GM12878 (cell line): ENCODE measurements around the gene ZNF423. TPM values are rescaled to one million over a fixed set of nuclear protein-coding genes. Genes with fewer than 3 reads are reported as not detected.

Source experiments
- ATAC-seq: fragments of 200-7000 bp; cut with Tn5 transposase; 3 replicates; pipeline ENCODE4 v1.9.1; 2020; ENCODE audit warnings: mild to moderate bottlenecking, moderate library complexity
- BruUV-seq: library from RNA; stranded (reverse); fragments of 400-500 nt; replicated peaks from 2 replicates; lab custom pipeline; 2021; lab: Mats Ljungman, UMichigan
- CTCF ChIA-PET: fragments of 300-600 bp; sonication (Branson Sonifier 250); formaldehyde crosslinking; extraction: SDS; loops from one replicate; lab custom pipeline; 2021; ENCODE audit warnings: inconsistent platforms; lab: Yijun Ruan, JAX
- POLR2A ChIA-PET: fragments of 350-600 bp; formaldehyde crosslinking; extraction: SDS; loops from one replicate; lab custom pipeline; 2021; ENCODE audit warnings: inconsistent platforms; lab: Charles Lee
- RAD21 ChIA-PET: fragments of 300-600 bp; sonication (Branson Sonifier 250); formaldehyde crosslinking; loops from one replicate; lab custom pipeline; 2023; ENCODE audit warnings: antibody characterized with exemption; ENCODE audit not compliant: unreplicated experiment; lab: Charles Lee
- SMC1A ChIA-PET: fragments of 300-600 bp; sonication (Branson Sonifier 250); formaldehyde crosslinking; loops from one replicate; lab custom pipeline; 2023; ENCODE audit not compliant: unreplicated experiment, uncharacterized antibody; lab: Charles Lee
- DNase-seq: peaks from one replicate; pipeline ENCODE4 v3.0.0-alpha.2; 2011; ENCODE audit warnings: low read depth, low spot score
- FAIRE-seq: peaks from 3 replicates; lab custom pipeline; 2011; peaks lifted over from hg19 to GRCh38; lab: Jason Lieb, UNC
- H2AFZ ChIP-seq: 2 replicates; pipeline ENCODE4 v1.6.0; 2011; ENCODE audit warnings: low read depth, low read length, control low read depth; ENCODE audit not compliant: control insufficient read depth
- H3K27ac ChIP-seq: 2 replicates; pipeline ENCODE4 v1.5.1; 2011; ENCODE audit warnings: control low read depth; ENCODE audit not compliant: control insufficient read depth, insufficient read depth
- H3K27me3 ChIP-seq, 2 experiments: replicated peaks in 1 of 2; 2 replicates each; pipeline versions ENCODE4 v1.6.0 to v1.6.1; 2011; ENCODE audit warnings: low read length in 1 of 2; ENCODE audit not compliant: control insufficient read depth in 2 of 2, insufficient read depth in 2 of 2
- H3K36me3 ChIP-seq, 2 experiments: 2 replicates each; pipeline ENCODE4 v1.5.1; 2011; ENCODE audit warnings: low read length in 1 of 2; ENCODE audit not compliant: control insufficient read depth in 2 of 2, insufficient read depth in 2 of 2
- H3K4me1 ChIP-seq: 2 replicates; pipeline ENCODE4 v1.6.1; 2011; ENCODE audit warnings: mild to moderate bottlenecking, low read length, moderate library complexity, mixed read lengths; ENCODE audit not compliant: control insufficient read depth, insufficient read depth
- H3K4me2 ChIP-seq: 2 replicates; pipeline ENCODE4 v1.6.0; 2011; ENCODE audit warnings: control low read depth; ENCODE audit not compliant: control insufficient read depth, insufficient read depth
- H3K4me3 ChIP-seq: fragments of 200-600 bp; sonication (generic); 2 replicates; pipeline ENCODE4 v1.5.1; 2016
- H3K79me2 ChIP-seq: 2 replicates; pipeline ENCODE4 v1.6.0; 2011; ENCODE audit warnings: low read length; ENCODE audit not compliant: control insufficient read depth, insufficient read depth
- H3K9ac ChIP-seq: 2 replicates; pipeline ENCODE4 v1.8.0; 2011; ENCODE audit warnings: low read length, control low read depth, mixed read lengths; ENCODE audit not compliant: control insufficient read depth, insufficient read depth
- H3K9me3 ChIP-seq: replicated peaks from 3 replicates; pipeline ENCODE4 v1.5.1; 2011; ENCODE audit warnings: mild to moderate bottlenecking, low read length; ENCODE audit not compliant: control insufficient read depth, insufficient read depth
- H4K20me1 ChIP-seq: 2 replicates; pipeline ENCODE4 v1.6.0; 2011; ENCODE audit not compliant: control insufficient read depth, insufficient read depth
- CBX5 ChIP-seq: sonication (generic); IDR thresholded peaks from 2 replicates; pipeline ENCODE4 v1.6.1; 2016; ENCODE audit warnings: low read depth, moderate library complexity, mild to moderate bottlenecking, inconsistent platforms
- EP300 ChIP-seq, 2 experiments: fragments of 150-350 bp in 1 of 2; IDR thresholded peaks; 2 replicates each; pipeline ENCODE4 v1.6.1; 2011 to 2012; ENCODE audit warnings: low read depth in 2 of 2, low read length in 2 of 2, borderline replicate concordance in 1 of 2, improper control_type of control experiment in 1 of 2, inconsistent platforms in 1 of 2; ENCODE audit not compliant: control insufficient read depth in 1 of 2
- HCFC1 ChIP-seq: fragments of 150-350 bp; IDR thresholded peaks from 2 replicates; pipeline ENCODE4 v1.6.1; 2014; ENCODE audit warnings: low read length
- IRF3 ChIP-seq: fragments of 450-650 bp; IDR thresholded peaks from 2 replicates; pipeline ENCODE4 v1.6.1; 2014; ENCODE audit warnings: mild to moderate bottlenecking
- JUNB ChIP-seq: IDR thresholded peaks from 2 replicates; pipeline ENCODE4 v1.6.1; 2016; ENCODE audit warnings: antibody characterized with exemption, mild to moderate bottlenecking
- KDM1A ChIP-seq: fragments of 200-600 bp; sonication (generic); IDR thresholded peaks from 2 replicates; pipeline ENCODE4 v1.6.1; 2016; ENCODE audit warnings: borderline replicate concordance
- MAX ChIP-seq: IDR thresholded peaks from 2 replicates; pipeline ENCODE4 v1.6.1; 2012; ENCODE audit warnings: low read depth, low read length, improper control_type of control experiment
- NFIC ChIP-seq: IDR thresholded peaks from 2 replicates; pipeline ENCODE4 v1.6.1; 2012; ENCODE audit warnings: low read depth, mild to moderate bottlenecking, inconsistent platforms, low read length, moderate library complexity
- NFYA ChIP-seq: IDR thresholded peaks from 2 replicates; pipeline ENCODE4 v1.6.1; 2011; ENCODE audit warnings: low read depth, mild to moderate bottlenecking, low read length, improper control_type of control experiment, borderline replicate concordance
- RAD21 ChIP-seq: IDR thresholded peaks from 2 replicates; pipeline ENCODE4 v1.6.1; 2011; ENCODE audit warnings: mild to moderate bottlenecking, low read depth, low read length, moderate library complexity; ENCODE audit not compliant: insufficient read depth
- RELB ChIP-seq: fragments of 450-650 bp; IDR thresholded peaks from 2 replicates; pipeline ENCODE4 v1.6.1; 2017; ENCODE audit warnings: low read depth, mild to moderate bottlenecking, moderate library complexity
- SUPT20H ChIP-seq: IDR thresholded peaks from 2 replicates; pipeline ENCODE4 v1.6.1; 2011; ENCODE audit warnings: low read depth, mild to moderate bottlenecking, low read length, moderate library complexity, borderline replicate concordance; ENCODE audit not compliant: control insufficient read depth
- TAF1 ChIP-seq: IDR thresholded peaks from 2 replicates; pipeline ENCODE4 v1.6.1; 2011; ENCODE audit warnings: mild to moderate bottlenecking, low read depth, low read length, borderline replicate concordance
- YBX1 ChIP-seq: fragments of 450-650 bp; IDR thresholded peaks from 2 replicates; pipeline ENCODE4 v1.6.1; 2016; ENCODE audit warnings: antibody characterized with exemption
- YY1 ChIP-seq: IDR thresholded peaks from 2 replicates; pipeline ENCODE4 v1.6.1; 2011; ENCODE audit warnings: low read depth, mild to moderate bottlenecking, low read length
- ZBTB4 ChIP-seq: fragments of 450-650 bp; formaldehyde crosslinking; IDR thresholded peaks from 2 replicates; pipeline ENCODE4 v1.4.0; 2022; ENCODE audit warnings: mild to moderate bottlenecking, moderate library complexity
- ZNF207 ChIP-seq: fragments of 450-650 bp; IDR thresholded peaks from 2 replicates; pipeline ENCODE4 v1.6.1; 2014; ENCODE audit warnings: antibody characterized with exemption, mild to moderate bottlenecking, borderline replicate concordance
- ZNF217 ChIP-seq: fragments of 450-650 bp; IDR thresholded peaks from 2 replicates; pipeline ENCODE4 v1.6.1; 2017; ENCODE audit warnings: antibody characterized with exemption, mild to moderate bottlenecking
- ZSCAN29 ChIP-seq: fragments of 450-650 bp; IDR thresholded peaks from 2 replicates; pipeline ENCODE4 v1.6.1; 2017; ENCODE audit warnings: mild to moderate bottlenecking, moderate library complexity
- WGBS: methylation state at CpG from one replicate; pipeline ENCODE4 v1.1.6; 2016; ENCODE audit warnings: low lambda C conversion rate; ENCODE audit not compliant: insufficient replicate concordance, insufficient coverage; ENCODE audit errors: missing lambda C conversion rate; 5-methylcytosine and 5-hydroxymethylcytosine counted together
- in situ Hi-C: fragments of 300-500 bp; cut with MboI; formaldehyde crosslinking; loops from 9 replicates; pipeline ENCODE4 v1.14.3; 2018; ENCODE audit warnings: mixed read lengths
- intact Hi-C: fragments of 100-400 bp; cut with micrococcal nuclease; formaldehyde crosslinking; loops from one replicate; pipeline ENCODE4 v1.14.2; 2022; ENCODE audit not compliant: unreplicated experiment
- polyA plus RNA-seq, 11 experiments: library from polyadenylated mRNA; depleted of rRNA in 4 of 11; unstranded in 6 of 11; stranded (reverse) in 5 of 11; fragments of >200 nt; fragmentation: Nextera tagmentation in 4 of 11; fragmentation: Illumina TruSeq in 1 of 11; extraction: Ambion mirVana in 4 of 11; extraction: Trizol in 1 of 11; gene quantifications; 1 replicate in 1 of 11; 2 replicates in 10 of 11; pipeline versions ENCODE4 v1.2.1 to v1.2.3, GENCODE V29; 2011 to 2016; ENCODE audit warnings: inconsistent platforms in 2 of 11, missing spikeins in 2 of 11, low read depth in 1 of 11
- total RNA-seq, 4 experiments: library from RNA; depleted of rRNA in 3 of 4; stranded (reverse); fragments of >200 nt in 3 of 4; fragmentation: Illumina TruSeq in 1 of 4; extraction: Trizol in 1 of 4; gene quantifications; 2 replicates each; pipeline versions ENCODE4 v1.2.1 to v1.2.3, GENCODE V29; 2013 to 2021

ZNF423 gene
- total and polyA plus RNA-seq, 10 of the 15 experiments (the other 5 are each of a cell fraction or from before 2014, with no cell fraction given): 0.03 to 0.64 (median 0.10) TPM

- H3K79me2 ChIP-seq: no peaks in the 10 kb centered on the region
- H3K36me3 ChIP-seq: no peaks in the 10 kb centered on the region
- no peaks in the 10 kb centered on the region for H3K4me1 ChIP-seq
- no peak for FAIRE-seq
- CTCF ChIA-PET: no interaction called here
- POLR2A ChIA-PET: no interaction called here
- H3K27ac ChIP-seq: no peak overlapping the region
- DNase-seq: no peak
- no peaks in the 10 kb centered on the region for H3K9me3 ChIP-seq
- H3K4me3 ChIP-seq: no peak overlapping the region
- ATAC-seq: no peak
- peaks cover 11 to 13% of the 10 kb centered on the region in 2 experiments; a peak in 3 of 4 replicates for H3K27me3 ChIP-seq
- TF ChIP-seq KDM1A: no peak
- TF ChIP-seq ZSCAN29: no peak
- no peak for TF ChIP-seq RELB
- no peak for TF ChIP-seq CBX5
- TF ChIP-seq HCFC1: no peak
- no peak for TF ChIP-seq TAF1
- TF ChIP-seq YBX1: no peak
- TF ChIP-seq NFYA: no peak
- no peak for TF ChIP-seq NFIC
- TF ChIP-seq ZBTB4 (CRISPR knock-in tag): no peak
- no peak for TF ChIP-seq RAD21
- no peak for TF ChIP-seq SUPT20H
- TF ChIP-seq YY1: no peak
- TF ChIP-seq MAX: no peak
- no peak for TF ChIP-seq ZNF217
- TF ChIP-seq EP300 (IDR thresholded peaks at IDR 0.05; ENCODE audit: borderline replicate concordance in 1 of 2, control insufficient read depth in 1 of 2, low read depth in 2 of 2, low read length in 2 of 2): no peak
- TF ChIP-seq IRF3: no peak
- TF ChIP-seq ZNF207: no peak
- TF ChIP-seq JUNB: no peak
- SMC1A ChIA-PET: no interaction called here
- intact Hi-C loops: no loop called here
- WGBS: 31% methylated on average over 15 of the region's 26 CpGs
- RAD21 ChIA-PET: no interaction called here
- no peak overlapping the region for H3K4me2 ChIP-seq
- in situ Hi-C loops: no loop called here
- no peaks in the 10 kb centered on the region for H4K20me1 ChIP-seq
- BruUV-seq: no TSS peak
- H3K9ac ChIP-seq: no peak overlapping the region
- H2AFZ ChIP-seq: no peak overlapping the region
Measured at GRCh38 chr16:49839017-49839825, 16.7 kb downstream of the ZNF423 start.
